IMR-90 (cell line): ENCODE results near the gene ALK. TPM values are rescaled to one million over a fixed set of nuclear protein-coding genes. Genes with fewer than 3 reads are reported as not detected.
A peak's percentile ranks its signal among the peaks of the same experiment; 100 is the strongest.

Experiments used
- ATAC-seq: fragments of 200-7000 bp; cut with Tn5 transposase; 2 replicates; pipeline ENCODE4 v1.9.1; 2020; ENCODE audit warnings: low read depth, mild to moderate bottlenecking, moderate library complexity
- BruUV-seq: library from RNA; stranded (reverse); fragments of 400-500 nt; replicated peaks from 2 replicates; lab custom pipeline; 2021; lab: Mats Ljungman, UMichigan
- CTCF ChIA-PET: fragments of 300-600 bp; formaldehyde crosslinking; extraction: SDS; loops from one replicate; lab custom pipeline; 2021; ENCODE audit warnings: antibody characterized with exemption; lab: Yijun Ruan, JAX
- POLR2A ChIA-PET: fragments of 300-600 bp; sonication (Branson Sonifier 250); formaldehyde crosslinking; loops from one replicate; lab custom pipeline; 2022; ENCODE audit warnings: antibody characterized with exemption; ENCODE audit not compliant: unreplicated experiment; lab: Charles Lee
- DNase-seq: peaks from one replicate; pipeline ENCODE4 v3.0.0; 2013
- H2AFZ ChIP-seq: replicated peaks from 2 replicates; pipeline ENCODE3; 2013; ENCODE audit warnings: low read length, mild to moderate bottlenecking; ENCODE audit not compliant: poor library complexity
- H2AK5ac ChIP-seq: 2 replicates; pipeline ENCODE4 v1.6.1; 2013; ENCODE audit warnings: low read depth, low read length, inconsistent platforms
- H2AK9ac ChIP-seq: replicated peaks from 2 replicates; pipeline ENCODE3; 2013; ENCODE audit warnings: mild to moderate bottlenecking, low read depth, low read length, moderate library complexity; ENCODE audit not compliant: poor library complexity
- H2BK120ac ChIP-seq: 2 replicates; pipeline ENCODE4 v1.6.1; 2013; ENCODE audit warnings: low read depth, low read length, inconsistent platforms
- H2BK15ac ChIP-seq: 3 replicates; pipeline ENCODE4 v1.6.1; 2013; ENCODE audit warnings: low read depth, low read length, inconsistent platforms
- H2BK20ac ChIP-seq: 2 replicates; pipeline ENCODE4 v1.6.1; 2013; ENCODE audit warnings: low read depth, mild to moderate bottlenecking, inconsistent platforms, low read length, moderate library complexity
- H2BK5ac ChIP-seq: 2 replicates; pipeline ENCODE4 v1.6.1; 2013; ENCODE audit warnings: mild to moderate bottlenecking, low read depth, low read length, inconsistent platforms; ENCODE audit not compliant: poor library complexity, severe bottlenecking
- H3K14ac ChIP-seq: replicated peaks from 2 replicates; pipeline ENCODE4 v1.6.1; 2013; ENCODE audit warnings: low read depth, low read length, inconsistent platforms
- H3K18ac ChIP-seq: 2 replicates; pipeline ENCODE4 v1.6.1; 2013; ENCODE audit warnings: low read depth, low read length, control low read depth
- H3K23ac ChIP-seq: 2 replicates; pipeline ENCODE4 v1.6.1; 2013; ENCODE audit warnings: low read depth, low read length, inconsistent platforms
- H3K27ac ChIP-seq: 2 replicates; pipeline ENCODE4 v1.5.1; 2013; ENCODE audit warnings: mild to moderate bottlenecking, control low read depth, low read length; ENCODE audit not compliant: insufficient read depth
- H3K27me3 ChIP-seq: 2 replicates; pipeline ENCODE4 v1.6.1; 2013; ENCODE audit warnings: low read length; ENCODE audit not compliant: control insufficient read depth, insufficient read depth
- H3K36me3 ChIP-seq: 2 replicates; pipeline ENCODE4 v1.6.1; 2013; ENCODE audit warnings: low read length, mixed read lengths; ENCODE audit not compliant: control insufficient read depth, insufficient read depth
- H3K4ac ChIP-seq: 2 replicates; pipeline ENCODE4 v1.6.1; 2013; ENCODE audit warnings: low read depth, low read length, inconsistent platforms
- H3K4me1 ChIP-seq: 2 replicates; pipeline ENCODE4 v1.6.1; 2013; ENCODE audit warnings: low read length, mixed read lengths; ENCODE audit not compliant: control insufficient read depth, insufficient read depth
- H3K4me2 ChIP-seq: 2 replicates; pipeline ENCODE4 v1.6.1; 2013; ENCODE audit warnings: low read depth, mild to moderate bottlenecking, control low read depth, low read length, moderate library complexity
- H3K4me3 ChIP-seq: 2 replicates; pipeline ENCODE4 v1.5.1; 2013; ENCODE audit warnings: low read depth, mild to moderate bottlenecking, control low read depth, low read length, moderate library complexity; ENCODE audit not compliant: insufficient read depth
- H3K56ac ChIP-seq: 2 replicates; pipeline ENCODE4 v1.6.1; 2013; ENCODE audit warnings: low read length, inconsistent platforms; ENCODE audit not compliant: insufficient read depth; ENCODE audit errors: extremely low read depth
- H3K79me1 ChIP-seq, 2 experiments: 2 replicates each; pipeline ENCODE4 v1.6.1; 2013; ENCODE audit warnings: low read length in 2 of 2, inconsistent platforms in 1 of 2, low read depth in 1 of 2
- H3K9ac ChIP-seq: 2 replicates; pipeline ENCODE4 v1.6.1; 2013; ENCODE audit warnings: low read depth, low read length, control low read depth
- H3K9me1 ChIP-seq: 2 replicates; pipeline ENCODE4 v1.6.1; 2013; ENCODE audit warnings: low read length, inconsistent platforms; ENCODE audit not compliant: insufficient read depth
- H3K9me3 ChIP-seq: 2 replicates; pipeline ENCODE4 v1.6.1; 2013; ENCODE audit warnings: low read length; ENCODE audit not compliant: control insufficient read depth, insufficient read depth
- H4K20me1 ChIP-seq: 2 replicates; pipeline ENCODE4 v1.6.1; 2013; ENCODE audit warnings: low read length, inconsistent platforms; ENCODE audit not compliant: insufficient read depth
- H4K5ac ChIP-seq: 2 replicates; pipeline ENCODE4 v1.6.1; 2013; ENCODE audit warnings: mild to moderate bottlenecking, low read depth, low read length, control low read depth
- H4K8ac ChIP-seq, 2 experiments: 2 replicates each; pipeline ENCODE4 v1.6.1; 2013; ENCODE audit warnings: low read depth in 2 of 2, low read length in 2 of 2, control low read depth in 1 of 2, inconsistent platforms in 1 of 2
- H4K91ac ChIP-seq: 2 replicates; pipeline ENCODE4 v1.6.1; 2013; ENCODE audit warnings: low read depth, low read length, inconsistent platforms; ENCODE audit not compliant: insufficient read depth
- BHLHE40 ChIP-seq: fragments of 150-350 bp; IDR thresholded peaks from 2 replicates; pipeline ENCODE4 v1.6.1; 2016; ENCODE audit warnings: mild to moderate bottlenecking, low read depth, low read length
- CEBPB ChIP-seq: IDR thresholded peaks from 2 replicates; pipeline ENCODE4 v1.6.1; 2012; ENCODE audit warnings: low read depth, low read length, improper control_type of control experiment
- CTCF ChIP-seq: conservative IDR thresholded peaks from 2 replicates; pipeline ENCODE4 v1.5.1; 2012; ENCODE audit warnings: mild to moderate bottlenecking, low read depth, low read length, improper control_type of control experiment
- ELK1 ChIP-seq: fragments of 150-350 bp; IDR thresholded peaks from 2 replicates; pipeline ENCODE4 v1.6.1; 2016; ENCODE audit warnings: low read depth, mild to moderate bottlenecking, low read length, moderate library complexity, borderline replicate concordance
- FOS ChIP-seq: fragments of 150-350 bp; IDR thresholded peaks from 2 replicates; pipeline ENCODE4 v1.6.1; 2016; ENCODE audit warnings: low read depth, low read length
- MAFK ChIP-seq: IDR thresholded peaks from 2 replicates; pipeline ENCODE4 v1.6.1; 2012; ENCODE audit warnings: low read depth, low read length, improper control_type of control experiment
- MAZ ChIP-seq: IDR thresholded peaks from 2 replicates; pipeline ENCODE4 v1.6.1; 2012; ENCODE audit warnings: low read depth, mild to moderate bottlenecking, low read length, improper control_type of control experiment, moderate library complexity, borderline replicate concordance
- MXI1 ChIP-seq: IDR thresholded peaks from 2 replicates; pipeline ENCODE4 v1.6.1; 2012; ENCODE audit warnings: low read depth, mild to moderate bottlenecking, low read length, moderate library complexity, borderline replicate concordance
- RAD21 ChIP-seq: IDR thresholded peaks from 2 replicates; pipeline ENCODE4 v1.6.1; 2012; ENCODE audit warnings: low read length, improper control_type of control experiment
- RCOR1 ChIP-seq: IDR thresholded peaks from 2 replicates; pipeline ENCODE4 v1.6.1; 2012; ENCODE audit warnings: mild to moderate bottlenecking, low read length, improper control_type of control experiment; ENCODE audit not compliant: insufficient replicate concordance
- RFX5 ChIP-seq: IDR thresholded peaks from 2 replicates; pipeline ENCODE4 v1.8.0; 2012; ENCODE audit warnings: low read depth, mild to moderate bottlenecking, low read length, moderate library complexity
- USF2 ChIP-seq: fragments of 150-350 bp; IDR thresholded peaks from 2 replicates; pipeline ENCODE4 v1.6.1; 2017; ENCODE audit warnings: mild to moderate bottlenecking, antibody characterized with exemption, low read length, low read depth
- WGBS, 2 experiments: methylation state at CpG; one replicate each; pipeline versions ENCODE4 v1.1.5 to v1.1.7; 2013; ENCODE audit warnings: missing lambda C conversion rate in 2 of 2; ENCODE audit not compliant: insufficient read length in 1 of 2; ENCODE audit errors: extremely low coverage in 2 of 2; 5-methylcytosine and 5-hydroxymethylcytosine counted together
- dilution Hi-C: fragments of 300-500 bp; cut with HindIII; formaldehyde crosslinking; loops from one replicate; pipeline ENCODE4 v1.14.3; 2018; ENCODE audit warnings: low sequenced_read_pairs; ENCODE audit not compliant: unreplicated experiment
- in situ Hi-C: fragments of 300-500 bp; cut with MboI; formaldehyde crosslinking; loops from 3 replicates; pipeline ENCODE4 v1.14.3; 2019; ENCODE audit warnings: low sequenced_read_pairs, inconsistent platforms, mixed read lengths
- intact Hi-C: fragments of 100-400 bp; cut with micrococcal nuclease; formaldehyde crosslinking; loops from 2 replicates; pipeline ENCODE4 v1.10.0; 2022
- polyA plus RNA-seq, 3 experiments: library from polyadenylated mRNA; depleted of rRNA; stranded (reverse); fragments of >200 nt; gene quantifications; 2 replicates each; pipeline ENCODE4 v1.2.3, GENCODE V29; 2012; ENCODE audit warnings: low replicate concordance in 1 of 3
- total RNA-seq: library from RNA; depleted of rRNA; stranded (reverse); fragments of >200 nt; gene quantifications from 2 replicates; pipeline ENCODE4 v1.2.3, GENCODE V29; 2012

ALK gene
- total and polyA plus RNA-seq, 2 of the 4 experiments (the other 2 are of a cell fraction), result not detected

GRCh38 chr2:29611850-29612249, 309.5 kb downstream of the ALK start:
- Histone ChIP-seq H2AFZ (no peak overlapping the region), H3K4me2 (no peak overlapping the region), H3K4ac (no peak overlapping the region), H3K79me1 (no peaks in the 10 kb centered on the region), H3K4me1 (peaks cover 2% of the 10 kb centered on the region; the same call in 1 of the 2 replicates), H3K18ac (no peak overlapping the region), H3K9ac (no peak overlapping the region), H2BK20ac (no peak overlapping the region), H3K9me1 (no peaks in the 10 kb centered on the region), H2BK120ac (0 out of 2 replicates have a peak overlapping the region, but pooled peaks have one; percentile 21), H4K5ac (no peak overlapping the region), H3K56ac (no peak overlapping the region), H4K20me1 (no peaks in the 10 kb centered on the region), H3K27me3 (no peaks in the 10 kb centered on the region), H4K91ac (no peak overlapping the region), H2BK5ac (no peak overlapping the region), H3K4me3 (no peak overlapping the region), H2BK15ac (no peak overlapping the region), H2AK5ac (no peak overlapping the region), H3K27ac (no peak overlapping the region), H2AK9ac (no peak overlapping the region), H3K14ac (0 out of 2 replicates have a peak overlapping the region, but pooled peaks have one; percentile 9), H3K36me3 (no peaks in the 10 kb centered on the region), H3K23ac (no peak overlapping the region), H3K9me3 (no peaks in the 10 kb centered on the region), H4K8ac (no peak overlapping the region)
- no peak for TF ChIP-seq CTCF
- TF ChIP-seq RAD21, result no peak
- TF ChIP-seq BHLHE40, result no peak
- no peak for TF ChIP-seq MAFK
- no peak for TF ChIP-seq RFX5
- TF ChIP-seq CEBPB, result no peak
- TF ChIP-seq MAZ, result no peak
- TF ChIP-seq ELK1, result no peak
- TF ChIP-seq RCOR1, result no peak
- no peak for TF ChIP-seq MXI1
- TF ChIP-seq FOS, result no peak
- TF ChIP-seq USF2, result no peak
- ChIA-PET POLR2A (no interaction called here), CTCF (no interaction called here)
- intact Hi-C loops (no loop called here), in situ Hi-C loops (no loop called here), dilution Hi-C loops (no loop called here)
- WGBS, 2 experiments, result 80% methylated on average over 1 of the region's 5 CpGs; no CpG with 5 or more reads in 1 of the 2 experiments
- BruUV-seq, result no TSS peak
- DNase-seq (no peak), ATAC-seq (no peak)
